ENCODE measurements around the gene IFITM2. TPM values are rescaled to one million over a fixed set of nuclear protein-coding genes. Genes with fewer than 3 reads are reported as not detected.
"Not testable (repeated sequence)": the region's sequence is repeated elsewhere in the genome, so short reads cannot be mapped to it uniquely, and the experiment has no call there.

The IFITM2 gene
- total and polyA plus RNA-seq, 2 donors from 2014 or later: 814 to 1,111 TPM

DNA sequence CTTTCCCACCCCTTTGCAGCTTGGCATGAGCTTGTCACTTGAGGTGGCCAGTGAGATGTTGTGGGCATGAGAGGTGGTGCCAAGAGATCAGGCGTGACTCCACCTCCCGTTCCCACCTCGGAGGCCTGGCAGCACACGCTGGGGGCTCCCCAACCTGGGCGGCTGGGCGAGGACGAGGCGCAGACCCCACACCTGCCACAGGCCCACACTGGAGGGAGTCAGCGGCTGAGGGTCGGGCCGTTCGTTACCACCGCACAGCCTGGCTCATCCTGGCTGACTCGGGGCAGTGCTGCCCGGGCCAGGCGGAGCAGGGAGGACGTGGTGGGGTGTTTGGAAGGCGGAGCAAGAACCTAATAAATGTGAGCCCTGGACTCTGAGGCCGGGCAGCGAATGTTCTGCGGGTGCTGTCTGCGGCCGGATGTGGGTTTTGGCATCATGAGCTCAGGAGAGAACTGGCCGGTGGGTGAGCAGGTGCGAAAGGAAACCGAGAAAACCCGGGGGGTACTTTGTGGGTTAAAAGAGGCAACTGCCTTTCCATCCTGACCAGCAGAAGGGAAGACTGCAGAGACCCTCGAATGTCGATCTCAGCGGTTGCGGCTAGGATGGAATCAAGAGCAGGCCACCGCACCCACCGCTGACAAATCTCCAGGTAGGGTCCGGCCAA, 23.2 kb downstream of the IFITM2 start:
- intact Hi-C loops (cut with DNase I): no loop called here
- Histone ChIP-seq H3K9me3 (ENCODE audit: control insufficient read depth in 2 of 3, insufficient read depth in 1 of 3, low read length in 3 of 3) (no peaks in the 10 kb centered on the region), H3K27ac (ENCODE audit: low read depth in 2 of 2, low read length in 2 of 2) (no peak overlapping the region), H3K27me3 (ENCODE audit: control insufficient read depth, insufficient read depth, low read length) (no peaks in the 10 kb centered on the region), H3K4me1 (ENCODE audit: control insufficient read depth in 2 of 3, insufficient read depth in 2 of 3, low read depth in 1 of 3, low read length in 3 of 3) (peaks cover 0 to 15% (median 14%) of the 10 kb centered on the region in 3 donors), H3K4me3 (ENCODE audit: low read length in 3 of 3) (no peak overlapping the region), H3K9ac (ENCODE audit: low read length in 3 of 3) (no peak overlapping the region), H3K36me3 (ENCODE audit: control insufficient read depth in 2 of 3, insufficient read depth in 3 of 3, low read length in 3 of 3) (no peaks in the 10 kb centered on the region)
- DNase-seq (peak in 1 of 5 donors; percentile 71), FAIRE-seq (no peak)
- TF ChIP-seq, protein P1, sequence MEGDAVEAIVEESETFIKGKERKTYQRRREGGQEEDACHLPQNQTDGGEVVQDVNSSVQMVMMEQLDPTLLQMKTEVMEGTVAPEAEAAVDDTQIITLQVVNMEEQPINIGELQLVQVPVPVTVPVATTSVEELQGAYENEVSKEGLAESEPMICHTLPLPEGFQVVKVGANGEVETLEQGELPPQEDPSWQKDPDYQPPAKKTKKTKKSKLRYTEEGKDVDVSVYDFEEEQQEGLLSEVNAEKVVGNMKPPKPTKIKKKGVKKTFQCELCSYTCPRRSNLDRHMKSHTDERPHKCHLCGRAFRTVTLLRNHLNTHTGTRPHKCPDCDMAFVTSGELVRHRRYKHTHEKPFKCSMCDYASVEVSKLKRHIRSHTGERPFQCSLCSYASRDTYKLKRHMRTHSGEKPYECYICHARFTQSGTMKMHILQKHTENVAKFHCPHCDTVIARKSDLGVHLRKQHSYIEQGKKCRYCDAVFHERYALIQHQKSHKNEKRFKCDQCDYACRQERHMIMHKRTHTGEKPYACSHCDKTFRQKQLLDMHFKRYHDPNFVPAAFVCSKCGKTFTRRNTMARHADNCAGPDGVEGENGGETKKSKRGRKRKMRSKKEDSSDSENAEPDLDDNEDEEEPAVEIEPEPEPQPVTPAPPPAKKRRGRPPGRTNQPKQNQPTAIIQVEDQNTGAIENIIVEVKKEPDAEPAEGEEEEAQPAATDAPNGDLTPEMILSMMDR (IDR thresholded peaks at IDR 0.05; ENCODE audit: borderline replicate concordance, extremely low read depth, insufficient read depth): no peak

GRCh38 chr11:331358-332060, 23.9 kb downstream of the IFITM2 start:
- DNase-seq: peak in 1 of 5 donors; percentile 65
- FAIRE-seq: no peak

GRCh38 chr11:332651-333480, 25.2 kb downstream of the IFITM2 start:
- DNase-seq (no peak), FAIRE-seq (no peak)
- Histone ChIP-seq H3K27ac (ENCODE audit: low read depth in 2 of 2, low read length in 2 of 2) (no peak overlapping the region), H3K27me3 (ENCODE audit: control insufficient read depth, insufficient read depth, low read length) (no peaks in the 10 kb centered on the region), H3K9ac (ENCODE audit: low read length in 3 of 3) (no peak overlapping the region), H3K36me3 (ENCODE audit: control insufficient read depth in 2 of 3, insufficient read depth in 3 of 3, low read length in 3 of 3) (no peaks in the 10 kb centered on the region), H3K4me3 (ENCODE audit: low read length in 3 of 3) (no peak overlapping the region), H3K9me3 (ENCODE audit: control insufficient read depth in 2 of 3, insufficient read depth in 1 of 3, low read length in 3 of 3) (no peaks in the 10 kb centered on the region), H3K4me1 (ENCODE audit: control insufficient read depth in 2 of 3, insufficient read depth in 2 of 3, low read depth in 1 of 3, low read length in 3 of 3) (peaks cover 3 to 5% (median 4%) of the 10 kb centered on the region in 3 donors)
- intact Hi-C loops (cut with DNase I): no loop called here
- TF ChIP-seq, protein P1 (IDR thresholded peaks at IDR 0.05; ENCODE audit: borderline replicate concordance, extremely low read depth, insufficient read depth): no peak

More at GRCh38 chr11:331358-332060, 23.9 kb downstream of the IFITM2 start:
- H3K4me1 ChIP-seq (ENCODE audit: control insufficient read depth in 2 of 3, insufficient read depth in 2 of 3, low read depth in 1 of 3, low read length in 3 of 3): peaks cover 2 to 11% (median 10%) of the 10 kb centered on the region in 3 donors
- no peaks in the 10 kb centered on the region for H3K36me3 ChIP-seq (ENCODE audit: control insufficient read depth in 2 of 3, insufficient read depth in 3 of 3, low read length in 3 of 3)
- no peak overlapping the region for H3K9ac ChIP-seq (ENCODE audit: low read length in 3 of 3)
- intact Hi-C loops (cut with DNase I): no loop called here
- TF ChIP-seq, protein P1 (IDR thresholded peaks at IDR 0.05; ENCODE audit: borderline replicate concordance, extremely low read depth, insufficient read depth): no peak
- no peak overlapping the region for H3K4me3 ChIP-seq (ENCODE audit: low read length in 3 of 3)
- no peaks in the 10 kb centered on the region for H3K27me3 ChIP-seq (ENCODE audit: control insufficient read depth, insufficient read depth, low read length)
- H3K9me3 ChIP-seq (ENCODE audit: control insufficient read depth in 2 of 3, insufficient read depth in 1 of 3, low read length in 3 of 3): no peaks in the 10 kb centered on the region
- H3K27ac ChIP-seq (ENCODE audit: low read depth in 2 of 2, low read length in 2 of 2): no peak overlapping the region

- H3K36me3 ChIP-seq (ENCODE audit: control insufficient read depth in 2 of 3, insufficient read depth in 3 of 3, low read length in 3 of 3); H3K9ac ChIP-seq (ENCODE audit: low read length in 3 of 3); intact Hi-C loops (cut with DNase I); H3K27ac ChIP-seq (ENCODE audit: low read depth in 2 of 2, low read length in 2 of 2); H3K27me3 ChIP-seq (ENCODE audit: control insufficient read depth, insufficient read depth, low read length); H3K9me3 ChIP-seq (ENCODE audit: control insufficient read depth in 2 of 3, insufficient read depth in 1 of 3, low read length in 3 of 3); DNase-seq; H3K4me3 ChIP-seq (ENCODE audit: low read length in 3 of 3); FAIRE-seq; H3K4me1 ChIP-seq (ENCODE audit: control insufficient read depth in 2 of 3, insufficient read depth in 2 of 3, low read depth in 1 of 3, low read length in 3 of 3): not testable (repeated sequence)
Measured at GRCh38 chr11:333616-334263, 26.1 kb downstream of the IFITM2 start.

All from kidney (tissue), 14 donors.